NCI-H524 treated with DMSO at 0.1 percent for 48 hours (cell line): ENCODE results near the gene XNDC1N.
"Not testable (repeated sequence)": the region's sequence is repeated elsewhere in the genome, so short reads cannot be mapped to it uniquely, and the experiment has no call there.

Experiments
- DNase-seq: peaks from one replicate; lab custom pipeline; 2025; lab: John Stamatoyannopoulos, UW

Gene XNDC1N

GRCh38 chr11:71931245-71931602 is 2.8 kb upstream of the XNDC1N start:
- DNase-seq, result no peak

- DNase-seq, result no peak
Observed at GRCh38 chr11:71930556-71931244, 2.3 kb upstream of the XNDC1N start.

- no peak for DNase-seq
Observed at GRCh38 chr11:71929491-71929890, 1.1 kb upstream of the XNDC1N start.

GRCh38 chr11:71928737-71929443 is 496 bp upstream of the XNDC1N start, which contains the start of gene RNF121:
RNF121 (plus strand) TSS chr11:71929046; CDS start chr11:71929062, 16 bp downstream.
- peak; percentile 75 for DNase-seq

- no peak for DNase-seq
Observed at GRCh38 chr11:71917646-71918140, 10.7 kb downstream of the XNDC1N start.

GRCh38 chr11:71914617-71915189 is 13.7 kb downstream of the XNDC1N start:
- no peak for DNase-seq

GRCh38 chr11:71913756-71914526 is 14.5 kb downstream of the XNDC1N start:
- no peak for DNase-seq

GRCh38 chr11:71911986-71912340 is 16.4 kb downstream of the XNDC1N start:
- not testable (repeated sequence) for DNase-seq

- not testable (repeated sequence) for DNase-seq
Observed at GRCh38 chr11:71911321-71911985, 16.9 kb downstream of the XNDC1N start.

- not testable (repeated sequence) for DNase-seq
Observed at GRCh38 chr11:71910775-71911174, 17.6 kb downstream of the XNDC1N start.

GRCh38 chr11:71908218-71908617 is 20.2 kb downstream of the XNDC1N start:
- no peak for DNase-seq

- not testable (repeated sequence) for DNase-seq
Observed at GRCh38 chr11:71901137-71901536, 27.3 kb downstream of the XNDC1N start.

- no peak for DNase-seq
Observed at GRCh38 chr11:71895961-71896360, 32.4 kb downstream of the XNDC1N start.

- not testable (repeated sequence) for DNase-seq
Observed at GRCh38 chr11:71889181-71889872, 39.1 kb downstream of the XNDC1N start.

- not testable (repeated sequence) for DNase-seq
Observed at GRCh38 chr11:71888335-71889010, 39.9 kb downstream of the XNDC1N start.

GRCh38 chr11:71885806-71886205 is 42.6 kb downstream of the XNDC1N start:
- not testable (repeated sequence) for DNase-seq
